Measurements from ENCODE around the gene NHERF2. TPM values are rescaled to one million over a fixed set of nuclear protein-coding genes. Genes with fewer than 3 reads are reported as not detected.
A peak's percentile ranks its signal among the peaks of the same experiment; 100 is the strongest.

The NHERF2 gene
- total RNA-seq, 4 donors from 2014 or later = 45.3 to 130 (median 88.3) TPM

DNA sequence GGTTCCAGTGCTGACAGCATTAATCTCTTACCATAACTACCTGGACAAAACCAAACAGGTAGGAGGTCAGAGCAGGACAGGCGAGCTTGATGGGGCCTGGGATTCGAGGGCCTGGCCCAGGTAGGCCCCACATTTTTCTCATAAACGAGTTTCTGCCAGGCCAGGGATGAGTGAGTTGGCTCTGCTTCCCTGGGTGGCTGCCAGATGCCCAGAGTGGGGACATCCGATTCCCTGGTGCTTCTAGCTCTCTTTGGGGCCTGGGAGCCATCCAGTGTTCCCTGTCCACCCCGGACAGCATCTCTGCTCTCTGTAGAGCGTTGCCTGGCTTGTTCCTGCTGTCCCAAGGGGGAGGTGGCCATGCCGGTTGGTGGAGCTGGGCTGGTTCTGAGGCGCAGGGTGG, 46.2 kb downstream of the NHERF2 start:
- H3K9me3 ChIP-seq = no peaks in the 10 kb centered on the region

DNA sequence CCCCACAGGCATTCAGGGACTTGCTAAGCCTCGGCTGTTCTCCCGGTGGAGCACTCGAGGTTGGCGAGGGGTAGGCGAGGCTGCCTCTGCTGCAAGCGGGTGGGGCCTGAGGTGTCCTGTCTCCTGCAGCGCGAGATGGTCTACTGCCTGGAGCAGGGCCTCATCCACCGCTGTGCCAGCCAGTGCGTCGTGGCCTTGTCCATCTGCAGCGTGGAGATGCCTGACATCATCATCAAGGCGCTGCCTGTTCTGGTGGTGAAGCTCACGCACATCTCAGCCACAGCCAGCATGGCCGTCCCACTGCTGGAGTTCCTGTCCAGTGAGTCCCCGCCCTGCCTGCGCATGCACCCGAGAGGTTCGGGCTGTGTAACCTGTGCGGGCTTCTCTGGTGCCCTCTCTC, 47.4 kb downstream of the NHERF2 start:
- Histone ChIP-seq H3K4me3 (no peak overlapping the region), H3K27me3 (no peaks in the 10 kb centered on the region), H3K36me3 (peaks cover 43 to 100% (median 96%) of the 10 kb centered on the region in 4 donors), H3K27ac (replicated peaks in 1 of 4) (no peak overlapping the region), H3K4me1 (peaks cover 0 to 20% (median 2%) of the 10 kb centered on the region in 4 donors), H3K9me3 (no peaks in the 10 kb centered on the region)
- no peak for DNase-seq (ENCODE audit: extremely low spot score)
- TF ChIP-seq EP300 (IDR thresholded peaks at IDR 0.05) (no peak), POLR2AphosphoS5 (IDR thresholded peaks at IDR 0.05) (no peak), POLR2A (IDR thresholded peaks at IDR 0.05; ENCODE audit: low read depth) (no peak)
- TF ChIP-seq, protein P1, sequence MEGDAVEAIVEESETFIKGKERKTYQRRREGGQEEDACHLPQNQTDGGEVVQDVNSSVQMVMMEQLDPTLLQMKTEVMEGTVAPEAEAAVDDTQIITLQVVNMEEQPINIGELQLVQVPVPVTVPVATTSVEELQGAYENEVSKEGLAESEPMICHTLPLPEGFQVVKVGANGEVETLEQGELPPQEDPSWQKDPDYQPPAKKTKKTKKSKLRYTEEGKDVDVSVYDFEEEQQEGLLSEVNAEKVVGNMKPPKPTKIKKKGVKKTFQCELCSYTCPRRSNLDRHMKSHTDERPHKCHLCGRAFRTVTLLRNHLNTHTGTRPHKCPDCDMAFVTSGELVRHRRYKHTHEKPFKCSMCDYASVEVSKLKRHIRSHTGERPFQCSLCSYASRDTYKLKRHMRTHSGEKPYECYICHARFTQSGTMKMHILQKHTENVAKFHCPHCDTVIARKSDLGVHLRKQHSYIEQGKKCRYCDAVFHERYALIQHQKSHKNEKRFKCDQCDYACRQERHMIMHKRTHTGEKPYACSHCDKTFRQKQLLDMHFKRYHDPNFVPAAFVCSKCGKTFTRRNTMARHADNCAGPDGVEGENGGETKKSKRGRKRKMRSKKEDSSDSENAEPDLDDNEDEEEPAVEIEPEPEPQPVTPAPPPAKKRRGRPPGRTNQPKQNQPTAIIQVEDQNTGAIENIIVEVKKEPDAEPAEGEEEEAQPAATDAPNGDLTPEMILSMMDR (IDR thresholded peaks at IDR 0.05) = no peak
- intact Hi-C loops (cut with DNase I) = no loop called here
- 100% methylated on average over 6 of the region's 20 CpGs for WGBS

More for the DNA sequence above, 46.2 kb downstream of the NHERF2 start:
- TF ChIP-seq EP300 (IDR thresholded peaks at IDR 0.05) (no peak), POLR2A (IDR thresholded peaks at IDR 0.05; ENCODE audit: low read depth) (no peak), POLR2AphosphoS5 (IDR thresholded peaks at IDR 0.05) (no peak)
- TF ChIP-seq, protein P1 (IDR thresholded peaks at IDR 0.05) = no peak
- Histone ChIP-seq H3K36me3 (peaks cover 43 to 100% (median 96%) of the 10 kb centered on the region in 4 donors), H3K27me3 (no peaks in the 10 kb centered on the region), H3K4me1 (peaks cover 0 to 20% (median 2%) of the 10 kb centered on the region in 4 donors), H3K27ac (replicated peaks in 1 of 4) (peak overlapping the region in 1 of 4 donors; percentile 27), H3K4me3 (no peak overlapping the region)
- DNase-seq (ENCODE audit: extremely low spot score) = no peak
- intact Hi-C loops (cut with DNase I) = no loop called here
- 80% methylated on average over 1 of the region's 8 CpGs for WGBS

DNA sequence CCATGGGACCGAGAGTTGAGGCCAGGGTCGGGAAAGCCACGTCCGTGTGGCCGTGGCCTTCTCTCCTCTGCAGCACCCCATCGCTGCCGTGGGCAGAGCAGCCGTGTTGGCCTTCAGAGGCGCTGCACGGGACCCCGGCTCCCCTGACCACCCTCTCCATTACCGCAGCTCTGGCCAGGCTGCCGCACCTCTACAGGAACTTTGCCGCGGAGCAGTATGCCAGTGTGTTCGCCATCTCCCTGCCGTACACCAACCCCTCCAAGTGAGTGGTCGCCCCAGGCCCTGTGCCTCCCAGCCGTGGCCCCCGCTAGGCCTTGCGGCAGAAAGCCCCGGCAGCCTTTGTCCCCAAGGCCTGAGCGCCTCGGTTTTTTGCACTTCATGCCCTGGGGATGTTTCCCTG, 48.9 kb downstream of the NHERF2 start:
- TF ChIP-seq POLR2AphosphoS5 (IDR thresholded peaks at IDR 0.05) (no peak), EP300 (IDR thresholded peaks at IDR 0.05) (no peak), POLR2A (IDR thresholded peaks at IDR 0.05; ENCODE audit: low read depth) (no peak)
- TF ChIP-seq, protein P1 (IDR thresholded peaks at IDR 0.05) = no peak
- Histone ChIP-seq H3K9me3 (no peaks in the 10 kb centered on the region), H3K27me3 (no peaks in the 10 kb centered on the region), H3K27ac (replicated peaks in 1 of 4) (no peak overlapping the region), H3K4me1 (peaks cover 0 to 20% (median 2%) of the 10 kb centered on the region in 4 donors), H3K36me3 (peaks cover 54 to 100% (median 97%) of the 10 kb centered on the region in 4 donors), H3K4me3 (no peak overlapping the region)
- intact Hi-C loops (cut with DNase I) = no loop called here
- no peak for DNase-seq (ENCODE audit: extremely low spot score)
- WGBS = 94% methylated on average over 24 of the region's 24 CpGs

DNA sequence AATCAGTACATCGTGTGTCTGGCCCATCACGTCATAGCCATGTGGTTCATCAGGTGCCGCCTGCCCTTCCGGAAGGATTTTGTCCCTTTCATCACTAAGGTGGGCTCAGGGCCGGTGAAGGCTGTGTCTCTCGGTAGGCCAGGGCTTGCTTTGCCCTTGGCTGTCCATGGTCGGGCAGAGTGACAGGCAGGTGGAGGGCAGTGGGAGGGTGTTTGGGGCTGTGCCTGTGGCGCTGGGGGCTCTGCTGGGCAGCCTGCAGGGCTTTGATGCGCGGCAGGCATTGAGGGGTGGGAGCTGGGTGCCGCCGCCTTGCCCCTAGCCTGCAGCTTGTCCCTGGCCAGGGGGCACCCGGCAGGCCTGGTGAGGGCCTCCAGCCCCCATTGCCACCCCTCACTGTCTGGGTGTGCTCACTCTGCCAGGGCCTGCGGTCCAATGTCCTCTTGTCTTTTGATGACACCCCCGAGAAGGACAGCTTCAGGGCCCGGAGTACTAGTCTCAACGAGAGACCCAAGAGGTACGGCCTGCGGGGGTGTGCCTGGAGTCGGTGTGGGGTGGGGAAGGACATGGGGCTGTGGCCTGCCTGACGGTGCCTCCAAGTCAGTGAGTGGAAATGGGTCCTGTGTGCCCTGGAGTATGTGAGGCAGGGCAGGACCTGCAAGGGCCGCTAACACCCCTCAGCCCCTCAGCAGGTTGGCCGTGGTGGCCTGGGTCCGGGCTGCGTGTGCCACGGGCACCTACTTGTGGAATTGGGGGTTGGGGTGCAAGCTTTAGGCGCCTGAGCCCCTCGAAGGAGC, 49.6 kb downstream of the NHERF2 start:
- Histone ChIP-seq H3K9me3 (no peaks in the 10 kb centered on the region), H3K27me3 (no peaks in the 10 kb centered on the region), H3K36me3 (peaks cover 54 to 100% (median 97%) of the 10 kb centered on the region in 4 donors), H3K4me3 (no peak overlapping the region), H3K27ac (replicated peaks in 1 of 4) (no peak overlapping the region), H3K4me1 (peaks cover 0 to 18% (median 4%) of the 10 kb centered on the region in 4 donors)
- 95% methylated on average over 18 of the region's 28 CpGs for WGBS
- no peak for TF ChIP-seq POLR2A (IDR thresholded peaks at IDR 0.05; ENCODE audit: low read depth)
- TF ChIP-seq, protein P1 (IDR thresholded peaks at IDR 0.05) = no peak
- TF ChIP-seq POLR2AphosphoS5 (IDR thresholded peaks at IDR 0.05) = no peak
- TF ChIP-seq EP300 (IDR thresholded peaks at IDR 0.05) = no peak
- intact Hi-C loops (cut with DNase I) = no loop called here
- no peak for DNase-seq (ENCODE audit: extremely low spot score)

Data from esophagus muscularis mucosa (tissue), 4 donors.